Chondrocyte (in vitro differentiated cells): ENCODE results near the gene FTCD. TPM values are rescaled to one million over a fixed set of nuclear protein-coding genes. Genes with fewer than 3 reads are reported as not detected.
A peak's percentile ranks its signal among the peaks of the same experiment; 100 is the strongest.
"Not testable (repeated sequence)": the region's sequence is repeated elsewhere in the genome, so short reads cannot be mapped to it uniquely, and the experiment has no call there.

Experiments used
- DNase-seq: peaks from one replicate; pipeline ENCODE4 v3.0.0; 2021; ENCODE audit warnings: mixed read lengths, low spot score
- H3K27ac Mint-ChIP-seq: one replicate; pipeline ENCODE4 v1.8.0; 2021; ENCODE audit warnings: mild to moderate bottlenecking, moderate library complexity, mixed read lengths; ENCODE audit not compliant: unreplicated experiment
- H3K27me3 Mint-ChIP-seq: 2 replicates; pipeline ENCODE4 v1.8.0; 2021; ENCODE audit warnings: low read depth, mixed read lengths
- H3K36me3 Mint-ChIP-seq: 2 replicates; pipeline ENCODE4 v1.8.0; 2021; ENCODE audit warnings: low read depth, mixed read lengths
- H3K4me1 Mint-ChIP-seq: 2 replicates; pipeline ENCODE4 v1.8.0; 2021; ENCODE audit warnings: low read depth, mild to moderate bottlenecking, mixed read lengths
- H3K4me3 Mint-ChIP-seq: one replicate; pipeline ENCODE4 v1.8.0; 2021; ENCODE audit warnings: mild to moderate bottlenecking, moderate library complexity, mixed read lengths; ENCODE audit not compliant: unreplicated experiment
- H3K9me3 Mint-ChIP-seq: 2 replicates; pipeline ENCODE4 v1.8.0; 2021; ENCODE audit warnings: low read depth, mixed read lengths
- CTCF ChIP-seq: fragments of 200-600 bp; sonication (generic); IDR thresholded peaks from 2 replicates; pipeline ENCODE4 v1.5.0; 2021; ENCODE audit warnings: antibody characterized with exemption, mild to moderate bottlenecking, moderate library complexity
- total RNA-seq: library from RNA; stranded (reverse); gene quantifications from 3 replicates; pipeline ENCODE4 v1.2.1, GENCODE V29; 2021

The FTCD gene
- total RNA-seq, 1 donor from 2014 or later: 1.7 TPM

DNA sequence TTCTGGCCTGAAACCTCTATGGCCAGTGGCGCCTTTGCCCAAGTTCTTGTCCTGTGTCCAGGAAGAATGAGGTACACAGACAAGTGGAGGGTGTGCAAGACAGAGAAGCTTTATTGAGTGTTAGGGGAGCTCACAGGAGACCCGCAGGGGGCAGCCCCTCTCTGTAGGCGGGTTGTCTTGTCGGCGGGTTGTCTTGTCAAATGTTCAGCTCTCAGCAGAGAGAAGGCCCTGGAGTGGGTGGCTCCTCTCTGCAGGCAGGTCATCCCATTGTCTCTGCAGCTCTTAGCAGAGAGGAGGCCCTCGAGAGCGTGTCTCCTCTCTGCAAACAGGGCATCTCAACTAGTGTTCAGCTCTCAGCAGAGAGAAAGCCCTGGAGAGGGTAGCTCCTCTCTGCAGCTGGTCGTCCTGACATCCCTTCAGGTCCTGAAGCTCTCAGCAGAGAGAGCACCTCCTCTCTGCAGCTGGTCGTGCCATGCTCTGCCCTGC, 46.5 kb downstream of the FTCD start:
- no peak for TF ChIP-seq CTCF
- H3K4me3 Mint-ChIP-seq: no peak overlapping the region
- H3K4me1 Mint-ChIP-seq: peaks cover 21% of the 10 kb centered on the region
- H3K27ac Mint-ChIP-seq: peak overlapping the region; percentile 2
- peaks cover 6% of the 10 kb centered on the region for H3K9me3 Mint-ChIP-seq
- no peak for DNase-seq
- H3K27me3 Mint-ChIP-seq: no peaks in the 10 kb centered on the region
- H3K36me3 Mint-ChIP-seq: peaks cover 37% of the 10 kb centered on the region

DNA sequence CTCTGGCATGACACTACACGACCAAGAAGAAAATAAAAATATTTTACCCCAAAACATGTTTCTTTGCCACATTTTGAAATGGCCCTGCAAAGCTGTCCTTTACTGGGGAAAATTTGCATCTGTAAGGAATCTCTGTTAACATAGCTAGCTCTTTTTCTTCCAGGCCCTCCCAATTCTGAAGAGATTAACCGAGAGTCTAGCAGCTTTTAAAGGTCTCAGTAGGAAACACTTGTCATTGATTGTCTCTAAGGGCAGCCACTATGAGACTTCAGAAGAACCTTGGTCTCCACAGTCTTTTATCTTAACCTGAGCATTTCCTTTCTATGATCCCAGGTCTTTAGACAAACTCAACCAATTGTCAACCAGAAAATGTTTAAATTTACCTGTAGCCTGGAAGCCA, 48.0 kb downstream of the FTCD start:
- peaks cover 21% of the 10 kb centered on the region for H3K9me3 Mint-ChIP-seq
- H3K4me3 Mint-ChIP-seq, H3K27ac Mint-ChIP-seq, DNase-seq, H3K27me3 Mint-ChIP-seq: not testable (repeated sequence)
- H3K4me1 Mint-ChIP-seq: peaks cover 29% of the 10 kb centered on the region
- H3K36me3 Mint-ChIP-seq: peaks cover 38% of the 10 kb centered on the region

GRCh38 chr21:46104104-46104503, 51.3 kb downstream of the FTCD start:
- H3K36me3 Mint-ChIP-seq: peaks cover 52% of the 10 kb centered on the region
- H3K27ac Mint-ChIP-seq: peak overlapping the region; percentile 60
- DNase-seq: no peak
- peaks cover 31% of the 10 kb centered on the region for H3K9me3 Mint-ChIP-seq
- H3K4me1 Mint-ChIP-seq: peaks cover 50% of the 10 kb centered on the region
- H3K27me3 Mint-ChIP-seq: no peaks in the 10 kb centered on the region
- no peak for TF ChIP-seq CTCF
- no peak overlapping the region for H3K4me3 Mint-ChIP-seq

DNA sequence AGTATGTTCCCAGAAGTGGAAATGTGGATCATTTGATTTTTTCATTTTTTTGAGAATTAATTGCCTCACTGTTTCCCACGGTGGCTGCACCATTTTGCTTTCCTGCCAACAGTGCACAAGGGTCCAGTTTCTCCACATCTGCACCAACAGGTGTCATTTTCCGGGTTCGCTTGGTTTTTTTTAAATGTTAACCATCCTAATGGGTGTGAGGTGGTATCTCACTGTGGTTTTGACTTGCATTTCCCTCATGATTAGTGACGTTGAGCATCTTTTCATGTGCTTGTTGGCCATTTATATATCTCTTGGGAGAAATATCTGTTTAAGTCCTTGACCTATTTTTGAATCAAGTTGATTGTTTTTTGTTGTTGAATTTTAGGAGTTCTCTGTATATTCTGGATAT, 54.5 kb downstream of the FTCD start:
- DNase-seq: no peak
- no peak for TF ChIP-seq CTCF
- peaks cover 38% of the 10 kb centered on the region for H3K36me3 Mint-ChIP-seq
- peak overlapping the region; percentile 92 for H3K27ac Mint-ChIP-seq
- H3K4me3 Mint-ChIP-seq: peak overlapping the region; percentile 89
- H3K4me1 Mint-ChIP-seq: peaks cover 43% of the 10 kb centered on the region
- no peaks in the 10 kb centered on the region for H3K27me3 Mint-ChIP-seq
- H3K9me3 Mint-ChIP-seq: peaks cover 31% of the 10 kb centered on the region

DNA sequence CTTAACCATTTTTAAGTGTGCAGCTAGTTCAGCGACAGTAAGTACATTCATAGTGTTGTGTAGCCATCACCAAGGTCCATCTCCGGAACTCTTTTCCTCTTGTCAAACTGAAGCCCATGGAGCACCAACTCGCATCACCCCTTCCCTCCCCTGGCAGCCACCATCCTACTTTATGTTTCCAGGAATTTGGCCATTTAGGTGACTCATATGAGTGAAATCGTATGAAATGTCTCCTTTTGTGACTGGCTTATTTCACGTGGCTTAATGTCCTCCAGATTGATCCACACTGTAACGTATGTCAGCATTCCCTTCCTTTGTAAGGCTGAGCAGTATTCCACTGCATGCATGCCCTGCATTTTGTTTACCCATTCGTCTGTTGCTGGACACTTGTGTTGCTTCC, 55.0 kb downstream of the FTCD start:
- Mint-ChIP-seq H3K27me3 (no peaks in the 10 kb centered on the region), H3K4me3 (peak overlapping the region; percentile 89), H3K27ac (peak overlapping the region; percentile 92), H3K9me3 (peaks cover 31% of the 10 kb centered on the region), H3K4me1 (peaks cover 43% of the 10 kb centered on the region), H3K36me3 (peaks cover 35% of the 10 kb centered on the region)
- no peak for TF ChIP-seq CTCF
- DNase-seq: no peak

GRCh38 chr21:46100020-46100419, 55.4 kb downstream of the FTCD start:
- H3K27me3 Mint-ChIP-seq: no peaks in the 10 kb centered on the region
- H3K9me3 Mint-ChIP-seq: peaks cover 31% of the 10 kb centered on the region
- peak overlapping the region; percentile 89 for H3K4me3 Mint-ChIP-seq
- H3K4me1 Mint-ChIP-seq: peaks cover 43% of the 10 kb centered on the region
- peaks cover 34% of the 10 kb centered on the region for H3K36me3 Mint-ChIP-seq
- TF ChIP-seq CTCF: no peak
- peak overlapping the region; percentile 92 for H3K27ac Mint-ChIP-seq
- DNase-seq: no peak
